SU-DHL-6 (cell line): ENCODE results near the gene RASD1.

Source experiments
- CTCF ChIP-seq: fragments of 200-600 bp; sonication (generic); IDR thresholded peaks from one replicate; pipeline ENCODE4 v1.5.1; 2017; ENCODE audit warnings: antibody characterized with exemption, mild to moderate bottlenecking, low read length, moderate library complexity; ENCODE audit not compliant: insufficient read depth, poor library complexity, severe bottlenecking
- EZH2phosphoT487 ChIP-seq: fragments of 200-600 bp; sonication (generic), shearing (Covaris generic); conservative IDR thresholded peaks from 2 replicates; pipeline ENCODE4 v1.6.1; 2018; ENCODE audit warnings: mild to moderate bottlenecking, antibody characterized with exemption, low read length, moderate library complexity, mixed read lengths

GRCh38 chr17:17505610-17506171 lies 9.5 kb upstream of the RASD1 start:
- TF ChIP-seq CTCF = no peak
- TF ChIP-seq EZH2phosphoT487 = no peak
